LNCaP clone FGC (cell line): Measurements from ENCODE around the gene CELF4.

ENCODE experiments used
- DNase-seq: peaks from one replicate; pipeline ENCODE4 v3.0.0-alpha.2; 2011; ENCODE audit warnings: low read depth
- H3K4me3 ChIP-seq: 2 replicates; pipeline ENCODE4 v1.5.1; 2011; ENCODE audit warnings: mild to moderate bottlenecking, low read depth, low read length, control low read depth
- CTCF ChIP-seq: IDR thresholded peaks from 2 replicates; pipeline ENCODE4 v1.5.1; 2012; ENCODE audit warnings: mild to moderate bottlenecking; ENCODE audit not compliant: control insufficient read depth, insufficient read depth; ENCODE audit errors: extremely low read depth

CELF4 gene

GRCh38 chr18:37565101-37565976 lies at the start of gene CELF4:
TSS of gene CELF4 (minus strand) at chr18:37565798.
- DNase-seq = no peak
- H3K4me3 ChIP-seq = peak within 1 kb of the TSS; percentile 58

GRCh38 chr18:37613253-37613565 lies 47.6 kb upstream of the CELF4 start:
- no peak for TF ChIP-seq CTCF
- no peak overlapping the region for H3K4me3 ChIP-seq
- no peak for DNase-seq

More at GRCh38 chr18:37565101-37565976, at the start of gene CELF4:
- no peak for TF ChIP-seq CTCF

- H3K4me3 ChIP-seq = no peak overlapping the region
- DNase-seq = no peak
- TF ChIP-seq CTCF = no peak
These were observed 47.1 kb upstream of the CELF4 start for GRCh38 chr18:37612524-37613252.

GRCh38 chr18:37611614-37612279 lies 46.1 kb upstream of the CELF4 start:
- H3K4me3 ChIP-seq = no peak overlapping the region
- no peak for TF ChIP-seq CTCF

GRCh38 chr18:37608876-37609275 lies 43.3 kb upstream of the CELF4 start:
- no peak overlapping the region for H3K4me3 ChIP-seq
- no peak for TF ChIP-seq CTCF
- DNase-seq = no peak

More at GRCh38 chr18:37611614-37612279, 46.1 kb upstream of the CELF4 start:
- no peak for DNase-seq

DNA sequence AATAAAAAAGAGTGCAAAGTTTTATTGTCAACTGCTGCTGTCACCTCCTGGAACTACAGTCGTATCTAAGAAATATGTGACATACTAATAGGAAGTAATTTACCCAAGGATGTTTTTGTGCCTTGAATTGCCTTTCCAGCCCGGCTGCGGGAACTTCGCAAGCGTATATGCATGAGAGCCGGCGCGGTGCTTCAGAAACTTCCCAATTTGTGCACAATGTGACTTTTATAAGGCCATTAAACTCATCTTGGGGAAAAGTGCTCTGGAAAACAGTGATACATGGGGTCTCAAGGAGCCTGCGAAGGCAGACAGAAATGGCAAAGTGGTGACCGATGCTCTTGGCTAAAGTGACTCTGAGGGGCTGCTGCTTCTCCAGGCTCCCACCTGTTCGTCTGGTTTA lies 41.7 kb upstream of the CELF4 start:
- TF ChIP-seq CTCF = no peak
- DNase-seq = no peak
- no peak overlapping the region for H3K4me3 ChIP-seq
